HepG2 (cell line): ENCODE data around the gene DLG3. TPM values are rescaled to one million over a fixed set of nuclear protein-coding genes. Genes with fewer than 3 reads are reported as not detected.

Source experiments
- ARNT ChIP-seq: fragments of 450-650 bp; IDR thresholded peaks from 2 replicates; pipeline ENCODE4 v1.6.1; 2017
- GATAD2A ChIP-seq: IDR thresholded peaks from 2 replicates; pipeline ENCODE4 v1.6.1; 2016
- GZF1 ChIP-seq: sonication (generic); formaldehyde crosslinking; IDR thresholded peaks from 2 replicates; pipeline ENCODE4 v1.5.1; 2020; ENCODE audit warnings: mild to moderate bottlenecking, missing genetic modification reagents
- LCORL ChIP-seq, 2 experiments: fragments of 450-650 bp in 1 of 2; sonication (generic) in 1 of 2; formaldehyde crosslinking in 1 of 2; IDR thresholded peaks; 2 replicates each; pipeline versions ENCODE4 v1.5.0 to v1.6.1; 2017 to 2020; ENCODE audit warnings: antibody characterized with exemption in 1 of 2, missing genetic modification reagents in 1 of 2
- PRMT3 ChIP-seq: sonication (generic); formaldehyde crosslinking; IDR thresholded peaks from 2 replicates; pipeline ENCODE4 v1.8.1; 2022; ENCODE audit warnings: low read depth, mild to moderate bottlenecking, moderate library complexity, missing genetic modification reagents, borderline replicate concordance
- PRPF4 ChIP-seq: fragments of 200-400 bp; formaldehyde crosslinking; IDR thresholded peaks from 2 replicates; pipeline ENCODE4 v1.6.1; 2016; ENCODE audit warnings: low read length, low read depth; ENCODE audit not compliant: poor library complexity, severe bottlenecking
- RELA ChIP-seq: sonication (generic); formaldehyde crosslinking; IDR thresholded peaks from 2 replicates; pipeline ENCODE4 v1.4.0; 2020; ENCODE audit warnings: missing genetic modification reagents
- SRF ChIP-seq: IDR thresholded peaks from 2 replicates; pipeline ENCODE4 v1.6.1; 2011; ENCODE audit warnings: mild to moderate bottlenecking, low read depth, low read length, moderate library complexity
- TRIM24 ChIP-seq: sonication (generic); formaldehyde crosslinking; IDR thresholded peaks from 2 replicates; pipeline ENCODE4 v1.8.0; 2022; ENCODE audit warnings: mild to moderate bottlenecking, missing genetic modification reagents
- WIZ ChIP-seq: sonication (generic); formaldehyde crosslinking; IDR thresholded peaks from 2 replicates; pipeline ENCODE4 v1.5.1; 2020; ENCODE audit warnings: mild to moderate bottlenecking, missing genetic modification reagents
- YEATS4 ChIP-seq: sonication (generic); formaldehyde crosslinking; IDR thresholded peaks from 2 replicates; pipeline ENCODE4 v1.4.0; 2020; ENCODE audit warnings: missing genetic modification reagents, borderline replicate concordance
- ZFX ChIP-seq: sonication (generic); formaldehyde crosslinking; IDR thresholded peaks from 2 replicates; pipeline ENCODE4 v1.4.0; 2020; ENCODE audit warnings: mild to moderate bottlenecking, low read depth, missing genetic modification reagents, moderate library complexity
- ZNF556 ChIP-seq: sonication (generic); formaldehyde crosslinking; IDR thresholded peaks from 2 replicates; pipeline ENCODE4 v1.4.0; 2020; ENCODE audit warnings: mild to moderate bottlenecking, missing genetic modification reagents, borderline replicate concordance
- ZNF577 ChIP-seq: sonication (generic); formaldehyde crosslinking; IDR thresholded peaks from 2 replicates; pipeline ENCODE4 v1.4.0; 2020; ENCODE audit warnings: mild to moderate bottlenecking, low read depth, missing genetic modification reagents, borderline replicate concordance
- ZNF782 ChIP-seq: sonication (generic); formaldehyde crosslinking; IDR thresholded peaks from 2 replicates; pipeline ENCODE4 v1.4.0; 2020; ENCODE audit warnings: missing genetic modification reagents, mild to moderate bottlenecking, borderline replicate concordance
- polyA plus RNA-seq, 8 experiments: library from polyadenylated mRNA; depleted of rRNA in 3 of 8; stranded (reverse) in 7 of 8; unstranded in 1 of 8; fragments of >200 nt; fragmentation: Illumina TruSeq in 4 of 8; extraction: Trizol in 4 of 8; gene quantifications; 2 replicates each; pipeline versions ENCODE4 v1.2.1 to v1.2.3, GENCODE V29; 2011 to 2016; ENCODE audit warnings: low read depth in 4 of 8, missing spikeins in 1 of 8, mixed read lengths in 1 of 8; ENCODE audit not compliant: insufficient read depth in 1 of 8
- total RNA-seq, 5 experiments: library from RNA; depleted of rRNA; stranded (reverse); fragments of >200 nt; fragmentation: Illumina TruSeq; extraction: Trizol; gene quantifications; 2 replicates each; pipeline ENCODE4 v1.2.3, GENCODE V29; 2016; ENCODE audit warnings: low read depth in 1 of 5
- TF ChIP-seq, protein P1 (sequence below): sonication (generic); formaldehyde crosslinking; IDR thresholded peaks from 2 replicates; pipeline ENCODE4 v1.4.0; 2020; ENCODE audit warnings: missing genetic modification reagents; ENCODE audit errors: not compliant biosample characterization
- TF ChIP-seq, protein P2 (sequence below): IDR thresholded peaks from 2 replicates; pipeline ENCODE4 v1.6.1; 2012; ENCODE audit warnings: inconsistent platforms
- TF ChIP-seq, protein P3 (sequence below): sonication (generic); formaldehyde crosslinking; IDR thresholded peaks from 2 replicates; pipeline ENCODE4 v1.4.0; 2020; ENCODE audit warnings: missing genetic modification reagents, borderline replicate concordance
- TF ChIP-seq, protein P4 (sequence below): sonication (generic); formaldehyde crosslinking; IDR thresholded peaks from 2 replicates; pipeline ENCODE4 v1.5.0; 2020; ENCODE audit warnings: mild to moderate bottlenecking, missing genetic modification reagents
- TF ChIP-seq, protein P5 (sequence below): sonication (generic); formaldehyde crosslinking; IDR thresholded peaks from 2 replicates; pipeline ENCODE4 v1.4.0; 2020; ENCODE audit warnings: mild to moderate bottlenecking, missing genetic modification reagents, borderline replicate concordance

Gene DLG3
- total and polyA plus RNA-seq, 2 of the 13 experiments (the other 11 are each of a cell fraction or from before 2014, with no cell fraction given): 9.9 to 19.4 TPM

DNA sequence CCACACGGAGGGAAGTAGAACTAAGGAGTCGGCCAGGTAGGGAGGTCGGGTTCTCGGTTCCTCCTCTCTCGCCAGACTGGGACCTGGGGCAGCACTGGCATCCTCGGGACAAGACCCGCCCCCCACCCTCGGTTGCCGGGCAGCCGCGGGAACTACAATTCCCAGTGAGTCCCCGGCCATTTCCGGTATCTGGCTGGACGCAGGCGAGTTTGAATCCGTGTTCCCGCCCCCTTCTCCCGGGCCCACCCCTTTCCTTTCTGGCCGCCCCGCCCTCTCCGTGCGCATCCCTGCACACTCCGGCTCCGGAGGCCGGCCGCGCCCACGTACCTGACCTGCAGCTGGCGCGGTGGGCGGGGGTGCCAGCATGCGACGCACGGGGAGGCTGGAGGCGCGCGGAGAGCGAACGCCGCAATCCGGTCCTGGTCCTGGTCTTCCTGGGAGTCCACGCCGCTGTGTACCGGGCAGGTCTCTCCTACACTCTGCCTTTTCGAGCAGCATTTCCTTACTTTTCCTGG, 10.2 kb upstream of the DLG3 start (continued):
- peak; percentile 26; the same call in 1 of the 2 replicates for TF ChIP-seq ZFX (CRISPR knock-in tag)
- no peak for TF ChIP-seq RELA (CRISPR knock-in tag)
- no peak for TF ChIP-seq TRIM24 (CRISPR knock-in tag)
- no peak for TF ChIP-seq PRMT3
- TF ChIP-seq SRF: no peak
- TF ChIP-seq, protein P1, sequence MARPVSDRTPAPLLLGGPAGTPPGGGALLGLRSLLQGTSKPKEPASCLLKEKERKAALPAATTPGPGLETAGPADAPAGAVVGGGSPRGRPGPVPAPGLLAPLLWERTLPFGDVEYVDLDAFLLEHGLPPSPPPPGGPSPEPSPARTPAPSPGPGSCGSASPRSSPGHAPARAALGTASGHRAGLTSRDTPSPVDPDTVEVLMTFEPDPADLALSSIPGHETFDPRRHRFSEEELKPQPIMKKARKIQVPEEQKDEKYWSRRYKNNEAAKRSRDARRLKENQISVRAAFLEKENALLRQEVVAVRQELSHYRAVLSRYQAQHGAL (CRISPR knock-in tag): no peak
- no peak for TF ChIP-seq LCORL (IDR thresholded peaks at IDR 0.05)
- TF ChIP-seq LCORL (CRISPR knock-in tag; IDR thresholded peaks at IDR 0.05): 0 out of 2 replicates have a peak, but pooled peaks have one; percentile 0
- TF ChIP-seq, protein P2, sequence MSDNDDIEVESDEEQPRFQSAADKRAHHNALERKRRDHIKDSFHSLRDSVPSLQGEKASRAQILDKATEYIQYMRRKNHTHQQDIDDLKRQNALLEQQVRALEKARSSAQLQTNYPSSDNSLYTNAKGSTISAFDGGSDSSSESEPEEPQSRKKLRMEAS: peak; percentile 61
- no peak for TF ChIP-seq ZNF782 (CRISPR knock-in tag)
- 0 out of 2 replicates have a peak, but pooled peaks have one; percentile 5 for TF ChIP-seq YEATS4 (CRISPR knock-in tag)
- no peak for TF ChIP-seq PRPF4
- TF ChIP-seq ARNT: no peak
- TF ChIP-seq, protein P3, sequence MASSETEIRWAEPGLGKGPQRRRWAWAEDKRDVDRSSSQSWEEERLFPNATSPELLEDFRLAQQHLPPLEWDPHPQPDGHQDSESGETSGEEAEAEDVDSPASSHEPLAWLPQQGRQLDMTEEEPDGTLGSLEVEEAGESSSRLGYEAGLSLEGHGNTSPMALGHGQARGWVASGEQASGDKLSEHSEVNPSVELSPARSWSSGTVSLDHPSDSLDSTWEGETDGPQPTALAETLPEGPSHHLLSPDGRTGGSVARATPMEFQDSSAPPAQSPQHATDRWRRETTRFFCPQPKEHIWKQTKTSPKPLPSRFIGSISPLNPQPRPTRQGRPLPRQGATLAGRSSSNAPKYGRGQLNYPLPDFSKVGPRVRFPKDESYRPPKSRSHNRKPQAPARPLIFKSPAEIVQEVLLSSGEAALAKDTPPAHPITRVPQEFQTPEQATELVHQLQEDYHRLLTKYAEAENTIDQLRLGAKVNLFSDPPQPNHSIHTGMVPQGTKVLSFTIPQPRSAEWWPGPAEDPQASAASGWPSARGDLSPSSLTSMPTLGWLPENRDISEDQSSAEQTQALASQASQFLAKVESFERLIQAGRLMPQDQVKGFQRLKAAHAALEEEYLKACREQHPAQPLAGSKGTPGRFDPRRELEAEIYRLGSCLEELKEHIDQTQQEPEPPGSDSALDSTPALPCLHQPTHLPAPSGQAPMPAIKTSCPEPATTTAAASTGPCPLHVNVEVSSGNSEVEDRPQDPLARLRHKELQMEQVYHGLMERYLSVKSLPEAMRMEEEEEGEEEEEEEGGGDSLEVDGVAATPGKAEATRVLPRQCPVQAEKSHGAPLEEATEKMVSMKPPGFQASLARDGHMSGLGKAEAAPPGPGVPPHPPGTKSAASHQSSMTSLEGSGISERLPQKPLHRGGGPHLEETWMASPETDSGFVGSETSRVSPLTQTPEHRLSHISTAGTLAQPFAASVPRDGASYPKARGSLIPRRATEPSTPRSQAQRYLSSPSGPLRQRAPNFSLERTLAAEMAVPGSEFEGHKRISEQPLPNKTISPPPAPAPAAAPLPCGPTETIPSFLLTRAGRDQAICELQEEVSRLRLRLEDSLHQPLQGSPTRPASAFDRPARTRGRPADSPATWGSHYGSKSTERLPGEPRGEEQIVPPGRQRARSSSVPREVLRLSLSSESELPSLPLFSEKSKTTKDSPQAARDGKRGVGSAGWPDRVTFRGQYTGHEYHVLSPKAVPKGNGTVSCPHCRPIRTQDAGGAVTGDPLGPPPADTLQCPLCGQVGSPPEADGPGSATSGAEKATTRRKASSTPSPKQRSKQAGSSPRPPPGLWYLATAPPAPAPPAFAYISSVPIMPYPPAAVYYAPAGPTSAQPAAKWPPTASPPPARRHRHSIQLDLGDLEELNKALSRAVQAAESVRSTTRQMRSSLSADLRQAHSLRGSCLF (CRISPR knock-in tag): no peak
- no peak for TF ChIP-seq GATAD2A (CRISPR knock-in tag)
- no peak for TF ChIP-seq GZF1 (CRISPR knock-in tag)
- no peak for TF ChIP-seq ZNF556 (CRISPR knock-in tag)
- TF ChIP-seq, protein P4, sequence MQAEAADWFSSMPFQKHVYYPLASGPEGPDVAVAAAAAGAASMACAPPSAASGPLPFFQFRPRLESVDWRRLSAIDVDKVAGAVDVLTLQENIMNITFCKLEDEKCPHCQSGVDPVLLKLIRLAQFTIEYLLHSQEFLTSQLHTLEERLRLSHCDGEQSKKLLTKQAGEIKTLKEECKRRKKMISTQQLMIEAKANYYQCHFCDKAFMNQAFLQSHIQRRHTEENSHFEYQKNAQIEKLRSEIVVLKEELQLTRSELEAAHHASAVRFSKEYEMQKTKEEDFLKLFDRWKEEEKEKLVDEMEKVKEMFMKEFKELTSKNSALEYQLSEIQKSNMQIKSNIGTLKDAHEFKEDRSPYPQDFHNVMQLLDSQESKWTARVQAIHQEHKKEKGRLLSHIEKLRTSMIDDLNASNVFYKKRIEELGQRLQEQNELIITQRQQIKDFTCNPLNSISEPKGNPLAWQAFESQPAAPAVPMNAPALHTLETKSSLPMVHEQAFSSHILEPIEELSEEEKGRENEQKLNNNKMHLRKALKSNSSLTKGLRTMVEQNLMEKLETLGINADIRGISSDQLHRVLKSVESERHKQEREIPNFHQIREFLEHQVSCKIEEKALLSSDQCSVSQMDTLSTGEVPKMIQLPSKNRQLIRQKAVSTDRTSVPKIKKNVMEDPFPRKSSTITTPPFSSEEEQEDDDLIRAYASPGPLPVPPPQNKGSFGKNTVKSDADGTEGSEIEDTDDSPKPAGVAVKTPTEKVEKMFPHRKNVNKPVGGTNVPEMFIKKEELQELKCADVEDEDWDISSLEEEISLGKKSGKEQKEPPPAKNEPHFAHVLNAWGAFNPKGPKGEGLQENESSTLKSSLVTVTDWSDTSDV (CRISPR knock-in tag): no peak
- no peak for TF ChIP-seq ZNF577 (CRISPR knock-in tag)
- TF ChIP-seq, protein P5, sequence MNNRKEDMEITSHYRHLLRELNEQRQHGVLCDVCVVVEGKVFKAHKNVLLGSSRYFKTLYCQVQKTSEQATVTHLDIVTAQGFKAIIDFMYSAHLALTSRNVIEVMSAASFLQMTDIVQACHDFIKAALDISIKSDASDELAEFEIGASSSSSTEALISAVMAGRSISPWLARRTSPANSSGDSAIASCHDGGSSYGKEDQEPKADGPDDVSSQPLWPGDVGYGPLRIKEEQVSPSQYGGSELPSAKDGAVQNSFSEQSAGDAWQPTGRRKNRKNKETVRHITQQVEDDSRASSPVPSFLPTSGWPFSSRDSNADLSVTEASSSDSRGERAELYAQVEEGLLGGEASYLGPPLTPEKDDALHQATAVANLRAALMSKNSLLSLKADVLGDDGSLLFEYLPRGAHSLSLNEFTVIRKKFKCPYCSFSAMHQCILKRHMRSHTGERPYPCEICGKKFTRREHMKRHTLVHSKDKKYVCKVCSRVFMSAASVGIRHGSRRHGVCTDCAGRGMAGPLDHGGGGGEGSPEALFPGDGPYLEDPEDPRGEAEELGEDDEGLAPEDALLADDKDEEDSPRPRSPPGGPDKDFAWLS (CRISPR knock-in tag): no peak
- no peak for TF ChIP-seq WIZ (CRISPR knock-in tag)
